Neural progenitor cell (in vitro differentiated cells): Measurements from ENCODE around the gene NKX2-2. TPM values are rescaled to one million over a fixed set of nuclear protein-coding genes. Genes with fewer than 3 reads are reported as not detected.

Source experiments
- DNase-seq: peaks from one replicate; pipeline ENCODE4 v3.0.0-alpha.2; 2016; ENCODE audit warnings: low spot score
- H2AFZ ChIP-seq: fragments of 200-600 bp; sonication (generic); replicated peaks from 2 replicates; pipeline ENCODE4 v1.6.1; 2016; ENCODE audit warnings: antibody characterized with exemption
- H3F3A ChIP-seq: fragments of 200-600 bp; sonication (generic); 2 replicates; pipeline ENCODE4 v1.6.1; 2016; ENCODE audit warnings: antibody characterized with exemption, low read depth
- H3K27ac ChIP-seq: fragments of 200-600 bp; sonication (generic); 2 replicates; pipeline ENCODE4 v1.5.1; 2016; ENCODE audit warnings: mild to moderate bottlenecking
- H3K27me3 ChIP-seq: fragments of 200-600 bp; sonication (generic); 2 replicates; pipeline ENCODE4 v1.6.1; 2016; ENCODE audit warnings: mild to moderate bottlenecking, moderate library complexity
- H3K36me3 ChIP-seq: fragments of 200-600 bp; sonication (generic); 2 replicates; pipeline ENCODE4 v1.5.1; 2016
- H3K4me1 ChIP-seq: fragments of 200-600 bp; sonication (generic); 2 replicates; pipeline ENCODE4 v1.6.1; 2016; ENCODE audit warnings: mixed run types
- H3K4me2 ChIP-seq: fragments of 200-600 bp; sonication (generic); 2 replicates; pipeline ENCODE4 v1.6.1; 2016
- H3K4me3 ChIP-seq: fragments of 200-600 bp; sonication (generic); 2 replicates; pipeline ENCODE4 v1.5.1; 2016
- H3K79me2 ChIP-seq: fragments of 200-600 bp; sonication (generic); 2 replicates; pipeline ENCODE4 v1.6.1; 2016; ENCODE audit warnings: low read depth
- H3K9ac ChIP-seq: fragments of 200-600 bp; sonication (generic); 2 replicates; pipeline ENCODE4 v1.6.1; 2016
- H3K9me3 ChIP-seq: fragments of 200-600 bp; sonication (generic); 2 replicates; pipeline ENCODE4 v1.5.1; 2016; ENCODE audit warnings: low read depth
- H4K20me1 ChIP-seq: fragments of 200-600 bp; sonication (generic); 2 replicates; pipeline ENCODE4 v1.6.1; 2016; ENCODE audit warnings: low read depth
- H3K27ac Mint-ChIP-seq: 3 replicates; pipeline ENCODE4 v1.8.0; 2021; ENCODE audit warnings: mixed read lengths
- H3K27me3 Mint-ChIP-seq: 2 replicates; pipeline ENCODE4 v1.8.0; 2022; ENCODE audit warnings: low read depth, mild to moderate bottlenecking, inconsistent platforms, moderate library complexity, mixed read lengths; ENCODE audit not compliant: insufficient read depth
- H3K36me3 Mint-ChIP-seq: 3 replicates; pipeline ENCODE4 v1.8.0; 2021; ENCODE audit warnings: mixed read lengths
- H3K4me1 Mint-ChIP-seq: 3 replicates; pipeline ENCODE4 v1.8.0; 2021; ENCODE audit warnings: mixed read lengths
- H3K4me3 Mint-ChIP-seq: 3 replicates; pipeline ENCODE4 v1.8.0; 2021; ENCODE audit warnings: mild to moderate bottlenecking, moderate library complexity, mixed read lengths
- H3K9me3 Mint-ChIP-seq: 3 replicates; pipeline ENCODE4 v1.8.0; 2020; ENCODE audit warnings: mixed read lengths
- EZH2 ChIP-seq: fragments of 200-600 bp; sonication (generic); IDR thresholded peaks from 2 replicates; pipeline ENCODE4 v1.6.1; 2017; ENCODE audit warnings: antibody characterized with exemption, mild to moderate bottlenecking, moderate library complexity
- EZH2phosphoT487 ChIP-seq: fragments of 200-600 bp; sonication (generic); IDR thresholded peaks from 2 replicates; pipeline ENCODE4 v1.6.1; 2017; ENCODE audit warnings: antibody characterized with exemption
- total RNA-seq: library from RNA; depleted of rRNA; stranded (reverse); fragments of >200 nt; gene quantifications from 2 replicates; pipeline ENCODE4 v1.2.3, GENCODE V29; 2015; ENCODE audit warnings: low replicate concordance
- TF ChIP-seq, protein P1 (sequence below): fragments of 200-600 bp; sonication (generic); IDR thresholded peaks from 2 replicates; pipeline ENCODE4 v1.5.1; 2017; ENCODE audit warnings: antibody characterized with exemption, mild to moderate bottlenecking

NKX2-2 gene
- total RNA-seq, 1 donor from 2014 or later = not detected

DNA sequence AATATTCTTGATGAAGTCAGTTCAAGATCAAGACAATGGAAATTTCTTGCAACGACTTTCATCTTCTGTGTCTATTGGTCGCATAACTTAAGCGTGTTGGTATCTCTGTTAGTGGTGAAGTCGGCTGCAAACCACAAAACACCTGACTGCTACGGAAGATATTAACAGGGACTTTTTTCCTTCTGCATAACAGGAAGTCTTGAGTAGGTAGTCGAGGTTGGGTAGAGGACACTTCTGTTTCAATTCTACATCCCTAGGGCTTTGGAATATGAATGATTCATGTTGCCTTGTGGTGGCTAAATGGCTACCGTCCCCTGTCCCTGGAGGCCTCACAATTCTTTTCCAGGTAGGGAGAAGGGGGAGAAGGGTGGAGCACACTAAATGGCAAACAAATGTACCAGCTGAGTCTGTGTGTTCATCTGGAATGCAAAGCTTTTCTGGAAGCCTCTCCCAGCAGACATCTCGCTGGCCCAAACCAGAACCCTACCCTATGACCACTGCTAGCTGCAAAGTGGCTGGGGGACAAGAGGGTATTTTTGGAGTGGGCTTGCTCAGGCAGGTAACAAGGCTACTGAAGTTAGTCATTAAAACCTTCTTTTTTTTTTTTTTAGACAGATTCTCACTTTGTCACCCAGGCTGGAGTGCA, 34.6 kb upstream of the NKX2-2 start:
- Mint-ChIP-seq H3K27ac (no peak overlapping the region), H3K4me1 (no peaks in the 10 kb centered on the region), H3K27me3 (peaks cover 6% of the 10 kb centered on the region), H3K36me3 (no peaks in the 10 kb centered on the region), H3K9me3 (peaks cover 6% of the 10 kb centered on the region), H3K4me3 (no peak overlapping the region)
- H3K27ac ChIP-seq = no peak overlapping the region
- no peak overlapping the region for H3K9ac ChIP-seq
- no peak overlapping the region for H3K4me2 ChIP-seq
- no peaks in the 10 kb centered on the region for H3K9me3 ChIP-seq
- TF ChIP-seq, protein P1, sequence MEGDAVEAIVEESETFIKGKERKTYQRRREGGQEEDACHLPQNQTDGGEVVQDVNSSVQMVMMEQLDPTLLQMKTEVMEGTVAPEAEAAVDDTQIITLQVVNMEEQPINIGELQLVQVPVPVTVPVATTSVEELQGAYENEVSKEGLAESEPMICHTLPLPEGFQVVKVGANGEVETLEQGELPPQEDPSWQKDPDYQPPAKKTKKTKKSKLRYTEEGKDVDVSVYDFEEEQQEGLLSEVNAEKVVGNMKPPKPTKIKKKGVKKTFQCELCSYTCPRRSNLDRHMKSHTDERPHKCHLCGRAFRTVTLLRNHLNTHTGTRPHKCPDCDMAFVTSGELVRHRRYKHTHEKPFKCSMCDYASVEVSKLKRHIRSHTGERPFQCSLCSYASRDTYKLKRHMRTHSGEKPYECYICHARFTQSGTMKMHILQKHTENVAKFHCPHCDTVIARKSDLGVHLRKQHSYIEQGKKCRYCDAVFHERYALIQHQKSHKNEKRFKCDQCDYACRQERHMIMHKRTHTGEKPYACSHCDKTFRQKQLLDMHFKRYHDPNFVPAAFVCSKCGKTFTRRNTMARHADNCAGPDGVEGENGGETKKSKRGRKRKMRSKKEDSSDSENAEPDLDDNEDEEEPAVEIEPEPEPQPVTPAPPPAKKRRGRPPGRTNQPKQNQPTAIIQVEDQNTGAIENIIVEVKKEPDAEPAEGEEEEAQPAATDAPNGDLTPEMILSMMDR = no peak
- DNase-seq = no peak
- H4K20me1 ChIP-seq = no peaks in the 10 kb centered on the region
- H2AFZ ChIP-seq = no peak overlapping the region
- H3K27me3 ChIP-seq = no peaks in the 10 kb centered on the region
- no peak overlapping the region for H3K4me3 ChIP-seq
- H3F3A ChIP-seq = no peaks in the 10 kb centered on the region
- no peaks in the 10 kb centered on the region for H3K4me1 ChIP-seq
- H3K36me3 ChIP-seq = no peaks in the 10 kb centered on the region
- no peaks in the 10 kb centered on the region for H3K79me2 ChIP-seq

DNA sequence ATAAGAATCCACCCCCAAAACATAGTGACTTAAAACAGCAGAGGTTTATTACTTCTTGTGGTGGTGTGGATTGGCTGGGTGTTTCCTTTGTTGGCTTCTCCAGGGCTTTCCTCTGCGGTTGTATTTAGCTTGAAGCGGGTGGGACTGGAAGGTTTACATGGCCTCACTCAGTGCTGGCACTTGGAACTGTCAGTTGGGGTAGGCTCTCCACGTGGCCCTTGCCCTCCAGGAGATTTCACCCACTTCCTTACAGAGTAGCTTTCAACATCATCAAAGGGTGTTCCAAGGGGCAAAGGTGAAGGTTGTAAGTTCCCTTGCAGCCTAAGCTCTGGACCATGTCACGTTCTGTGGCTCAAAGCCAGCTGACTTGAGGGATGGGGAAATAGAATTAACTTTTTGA, 32.5 kb upstream of the NKX2-2 start:
- DNase-seq = no peak
- Mint-ChIP-seq H3K4me1 (no peaks in the 10 kb centered on the region), H3K9me3 (peaks cover 6% of the 10 kb centered on the region), H3K27ac (no peak overlapping the region), H3K36me3 (no peaks in the 10 kb centered on the region), H3K4me3 (no peak overlapping the region), H3K27me3 (peaks cover 6% of the 10 kb centered on the region)
- H3K4me3 ChIP-seq = no peak overlapping the region
- no peaks in the 10 kb centered on the region for H3K4me1 ChIP-seq
- H3K9ac ChIP-seq = no peak overlapping the region
- no peaks in the 10 kb centered on the region for H3K36me3 ChIP-seq
- no peak overlapping the region for H3K27ac ChIP-seq
- H3K79me2 ChIP-seq = no peaks in the 10 kb centered on the region
- no peaks in the 10 kb centered on the region for H3K27me3 ChIP-seq
- no peaks in the 10 kb centered on the region for H3F3A ChIP-seq
- TF ChIP-seq EZH2 = no peak
- TF ChIP-seq, protein P1 = no peak
- no peak for TF ChIP-seq EZH2phosphoT487
- H2AFZ ChIP-seq = no peak overlapping the region
- no peak overlapping the region for H3K4me2 ChIP-seq
- H3K9me3 ChIP-seq = no peaks in the 10 kb centered on the region
- no peaks in the 10 kb centered on the region for H4K20me1 ChIP-seq

DNA sequence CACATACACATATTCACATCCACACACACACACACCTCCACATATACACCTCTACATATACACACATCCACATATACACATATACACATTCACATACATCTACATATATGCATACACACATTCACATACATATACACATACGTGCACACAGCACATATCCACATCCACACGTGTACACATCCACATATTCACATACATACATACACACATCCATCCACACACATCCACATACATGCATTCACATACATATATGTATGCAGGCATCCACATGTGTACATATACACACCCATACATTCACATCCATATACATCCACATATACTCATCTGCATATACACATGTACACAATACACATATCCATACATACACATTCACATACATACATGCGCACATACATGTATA, 25.6 kb upstream of the NKX2-2 start:
- Histone ChIP-seq H3K36me3 (no peaks in the 10 kb centered on the region), H3K9ac (no peak overlapping the region), H2AFZ (no peak overlapping the region), H3K4me3 (no peak overlapping the region), H3K4me2 (no peak overlapping the region), H3F3A (peaks cover 4% of the 10 kb centered on the region), H3K4me1 (no peaks in the 10 kb centered on the region), H3K9me3 (no peaks in the 10 kb centered on the region), H3K79me2 (no peaks in the 10 kb centered on the region), H4K20me1 (no peaks in the 10 kb centered on the region), H3K27ac (no peak overlapping the region), H3K27me3 (no peaks in the 10 kb centered on the region)
- Mint-ChIP-seq H3K36me3 (no peaks in the 10 kb centered on the region), H3K27me3 (peaks cover 10% of the 10 kb centered on the region), H3K27ac (no peak overlapping the region), H3K4me3 (no peak overlapping the region), H3K9me3 (peaks cover 6% of the 10 kb centered on the region), H3K4me1 (no peaks in the 10 kb centered on the region)
- no peak for DNase-seq
- TF ChIP-seq EZH2phosphoT487 (no peak), EZH2 (no peak)
- TF ChIP-seq, protein P1 = no peak
